GM19397 (cell line): ENCODE data around the gene FKBP1A.
"Not testable (repeated sequence)": the region's sequence is repeated elsewhere in the genome, so short reads cannot be mapped to it uniquely, and the experiment has no call there.

ENCODE experiments used
- ATAC-seq: cut with Tn5 transposase; IDR thresholded peaks from one replicate; pipeline ENCODE4 v1.9.1; 2021; ENCODE audit warnings: mild to moderate bottlenecking, moderate library complexity; ENCODE audit not compliant: unreplicated experiment

Gene FKBP1A

DNA sequence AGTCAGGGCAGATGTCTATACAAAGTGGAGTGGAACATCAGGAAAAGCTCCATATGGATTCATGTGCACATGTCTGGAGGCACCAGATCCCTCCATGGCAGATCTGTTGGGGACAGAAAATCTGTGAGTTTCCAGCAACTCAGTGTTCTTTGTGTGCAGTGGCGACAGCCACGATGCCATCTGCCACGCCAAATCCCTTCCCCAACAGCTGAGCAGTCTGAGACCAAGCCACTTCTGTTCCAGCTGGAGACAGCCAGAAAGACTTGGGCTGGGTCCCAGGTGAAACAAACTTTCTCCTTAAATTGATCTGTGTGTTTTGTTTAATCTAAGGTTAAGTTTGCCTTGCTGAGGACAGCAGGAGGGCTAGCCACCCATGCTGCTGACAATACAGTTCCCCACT is 22.9 kb downstream of the FKBP1A start:
- ATAC-seq: no peak

GRCh38 chr20:1368448-1369199 is 24.2 kb downstream of the FKBP1A start:
- no peak for ATAC-seq

DNA sequence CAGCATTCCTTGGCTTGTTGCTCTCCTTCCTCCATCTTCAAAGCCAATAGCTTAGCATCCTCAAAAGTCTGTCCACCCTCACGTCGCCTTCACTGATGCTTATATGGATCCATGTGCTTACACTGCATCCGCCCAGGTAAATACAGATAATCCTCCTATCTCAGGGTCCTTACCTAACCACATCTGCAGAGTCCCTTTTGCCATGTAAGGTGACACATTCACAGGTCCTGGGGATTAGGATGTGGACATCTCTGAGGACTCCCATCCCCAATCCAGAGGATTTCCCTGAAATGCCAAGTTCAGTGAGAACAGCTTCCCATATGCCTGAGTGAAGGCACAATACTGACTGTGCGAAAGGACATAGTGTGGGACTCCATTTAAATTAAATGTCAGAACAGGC is 25.4 kb downstream of the FKBP1A start:
- ATAC-seq: no peak

- ATAC-seq: no peak
Observed at GRCh38 chr20:1364106-1364505, 28.7 kb downstream of the FKBP1A start.

- ATAC-seq: no peak
Observed at GRCh38 chr20:1363522-1363921, 29.3 kb downstream of the FKBP1A start.

DNA sequence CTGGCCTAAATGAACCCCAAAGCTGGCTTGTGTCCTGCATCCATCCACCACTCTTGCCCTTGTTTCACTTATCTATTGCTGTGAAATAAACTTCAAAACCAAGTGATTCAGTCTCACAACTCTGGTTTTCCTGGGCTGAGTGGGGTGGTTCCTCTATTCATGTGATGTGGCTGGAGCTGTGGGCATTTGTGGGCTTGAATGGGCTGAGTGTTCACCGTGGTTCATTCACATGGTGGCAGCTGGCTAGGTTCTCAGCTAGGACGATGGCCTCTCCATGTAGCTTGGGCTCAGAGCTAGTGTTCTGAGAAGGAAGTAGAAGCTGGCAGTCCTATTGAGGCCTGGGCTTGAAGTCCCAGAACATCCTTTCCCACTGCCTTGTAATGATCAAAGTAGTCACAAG is 30.4 kb downstream of the FKBP1A start:
- ATAC-seq: no peak

DNA sequence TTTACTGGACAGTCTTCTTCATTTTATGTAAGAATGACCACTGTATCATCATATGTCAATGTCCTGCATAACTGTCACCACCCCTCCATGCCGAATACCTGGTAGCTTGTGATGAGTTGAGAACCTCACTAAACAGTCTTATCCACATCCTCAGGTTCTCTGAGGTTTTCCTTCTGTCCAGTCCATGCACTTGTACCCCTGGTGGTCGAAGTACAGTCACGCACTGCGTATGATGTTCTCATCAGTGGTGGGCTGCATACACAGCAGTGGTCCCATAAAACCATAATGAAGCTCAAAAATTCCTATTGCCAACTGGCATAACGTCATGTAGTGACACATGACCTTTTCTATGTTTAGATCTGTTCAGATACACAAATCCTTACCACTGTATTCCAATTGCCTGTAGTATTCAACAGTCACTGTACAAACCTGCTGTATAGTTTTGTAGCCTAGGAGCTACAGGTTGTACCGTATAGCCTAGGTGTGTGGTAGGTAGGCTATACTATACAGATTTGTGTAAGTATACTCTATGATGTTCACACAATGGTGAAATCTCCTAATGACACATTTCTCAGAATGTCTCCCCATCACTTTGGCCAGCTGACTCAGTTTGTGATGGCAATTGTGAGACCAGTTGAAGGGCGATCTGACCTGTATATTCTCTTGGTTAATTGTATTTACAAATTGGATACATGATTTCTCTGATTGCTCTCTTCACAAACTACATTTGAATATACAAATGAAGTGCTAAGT is 32.6 kb downstream of the FKBP1A start:
- ATAC-seq: no peak

GRCh38 chr20:1357921-1358671 is 34.8 kb downstream of the FKBP1A start:
- ATAC-seq: no peak

DNA sequence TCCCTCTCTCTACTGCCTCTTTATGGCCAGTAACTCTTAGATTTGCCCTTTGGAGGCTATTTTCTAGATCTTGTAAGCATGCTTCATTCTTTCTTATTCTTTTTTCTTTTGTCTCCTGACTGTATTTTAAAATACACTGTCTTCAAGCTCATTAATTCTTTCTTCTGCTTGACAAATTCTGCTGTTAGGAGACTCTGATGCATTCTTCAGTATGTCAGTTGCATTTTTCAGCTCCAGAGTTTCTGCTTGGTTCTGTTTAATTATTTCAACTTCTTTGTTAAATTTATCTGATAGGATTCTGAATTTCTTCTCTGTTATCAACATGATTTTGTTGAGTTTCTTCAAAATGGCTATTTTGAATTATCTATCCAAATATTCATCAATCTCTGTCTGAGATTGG is 38.9 kb downstream of the FKBP1A start:
- ATAC-seq: no peak

DNA sequence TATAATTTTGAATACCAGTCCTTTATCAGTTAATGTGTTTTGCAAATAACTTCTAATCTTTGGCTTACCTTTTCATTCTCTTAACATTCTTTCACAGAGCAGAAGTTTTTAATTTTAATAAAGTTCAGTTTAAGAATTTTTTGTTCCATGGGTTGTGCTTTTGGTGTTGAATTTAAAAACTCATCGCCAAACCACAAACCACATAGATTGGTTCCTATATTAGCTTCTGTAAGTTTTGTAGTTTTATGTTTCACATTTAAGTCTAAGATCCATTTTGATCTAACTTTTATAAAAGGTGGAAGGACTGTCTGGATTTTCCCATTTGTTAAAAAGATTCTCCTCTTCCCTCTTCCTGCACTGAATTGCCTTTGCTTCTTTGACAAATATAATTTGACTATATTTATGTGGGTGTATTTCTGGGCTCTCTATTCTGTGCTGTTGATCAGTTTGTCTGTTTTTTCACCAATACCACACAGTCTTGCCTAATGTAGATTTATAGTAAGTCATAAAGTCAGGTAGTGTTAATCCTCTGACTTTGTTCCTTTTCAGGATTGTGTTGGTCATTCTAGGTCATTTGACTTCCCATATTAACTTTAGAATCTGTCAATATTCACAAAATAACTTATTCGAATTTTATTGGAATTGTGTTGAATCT is 46.4 kb downstream of the FKBP1A start:
- no peak for ATAC-seq

DNA sequence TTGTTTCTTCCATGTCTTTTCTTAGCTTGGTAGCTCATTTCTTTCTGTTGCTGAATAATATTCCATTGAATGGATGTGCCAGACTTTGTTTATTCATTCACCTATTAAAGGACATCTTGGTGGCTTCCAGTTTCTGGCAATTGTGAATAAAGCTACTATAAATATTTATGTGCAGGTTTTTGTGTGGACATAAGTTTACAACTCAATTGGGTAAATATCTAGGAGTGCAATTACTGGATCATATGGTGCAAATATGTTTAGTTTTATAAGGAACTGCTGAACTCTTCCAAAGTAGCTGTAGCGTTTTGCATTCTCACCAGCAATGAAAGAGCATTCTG is 47.1 kb downstream of the FKBP1A start:
- ATAC-seq: no peak

DNA sequence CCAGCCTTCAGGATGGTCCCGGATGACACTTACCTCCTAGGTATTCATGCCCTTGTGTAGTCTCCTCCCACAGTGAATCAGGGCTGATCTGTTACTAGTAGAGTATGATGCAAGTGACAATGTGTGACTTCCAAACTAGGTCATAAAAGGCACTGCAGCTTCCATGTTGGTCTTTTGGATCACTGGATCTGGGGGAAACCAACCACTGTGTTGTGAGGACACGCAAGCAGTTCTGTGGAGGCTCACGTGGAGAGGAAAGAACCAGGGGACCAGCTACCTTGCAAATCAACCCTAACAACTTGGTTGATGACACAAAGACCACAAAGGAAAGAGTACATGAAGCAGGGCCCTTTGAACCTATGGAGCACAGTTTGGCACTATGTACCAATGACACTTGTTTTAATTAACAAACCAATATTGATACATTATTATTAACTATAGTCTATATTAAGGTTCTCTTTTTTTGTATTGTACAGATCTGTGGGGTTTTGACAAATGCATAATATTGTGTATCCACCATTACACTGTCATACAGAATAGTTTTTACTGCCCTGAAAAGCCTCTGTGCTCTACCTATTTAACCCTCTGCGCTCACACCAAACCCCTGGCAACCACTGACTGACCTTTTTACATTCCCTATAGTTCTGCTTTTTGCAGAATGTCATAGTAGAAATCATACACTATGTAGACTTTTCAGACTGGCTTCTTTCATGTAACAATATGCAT is 47.7 kb downstream of the FKBP1A start:
- ATAC-seq: no peak

DNA sequence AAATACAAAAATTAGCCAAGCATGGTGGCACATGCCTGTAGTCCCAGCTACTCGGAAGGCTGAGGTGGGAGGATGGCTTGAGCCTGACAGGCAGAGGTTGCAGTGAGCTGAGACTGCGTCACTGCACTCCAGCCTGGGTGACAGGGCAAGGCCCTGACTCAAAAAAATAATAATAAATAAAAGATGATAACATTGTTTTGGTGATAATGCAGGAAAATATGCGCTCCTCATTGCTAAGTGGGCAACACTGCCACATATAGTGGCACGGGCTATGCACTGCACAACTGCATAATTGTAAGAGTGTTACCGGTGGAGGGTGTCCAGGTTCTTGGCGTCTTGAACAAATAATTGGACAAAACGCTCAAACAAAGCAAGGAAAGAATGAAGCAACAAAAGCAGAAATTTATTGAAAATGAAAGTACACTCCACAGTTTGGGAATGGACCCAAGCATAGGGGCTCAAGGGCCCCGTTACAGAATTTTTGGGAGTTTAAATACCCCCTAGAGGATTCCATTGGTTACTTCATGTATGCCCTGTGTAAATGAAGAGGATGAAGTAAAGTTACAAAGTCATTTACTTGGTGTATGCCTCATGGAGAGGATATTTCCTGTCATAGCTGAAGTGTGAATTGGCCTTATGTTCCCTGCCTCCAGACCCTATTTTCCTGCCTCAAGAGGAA is 49.3 kb downstream of the FKBP1A start:
- not testable (repeated sequence) for ATAC-seq

- no peak for ATAC-seq
Observed at GRCh38 chr20:1341561-1342265, 51.1 kb downstream of the FKBP1A start.

GRCh38 chr20:1338801-1339200 is 54.1 kb downstream of the FKBP1A start:
- ATAC-seq: no peak

DNA sequence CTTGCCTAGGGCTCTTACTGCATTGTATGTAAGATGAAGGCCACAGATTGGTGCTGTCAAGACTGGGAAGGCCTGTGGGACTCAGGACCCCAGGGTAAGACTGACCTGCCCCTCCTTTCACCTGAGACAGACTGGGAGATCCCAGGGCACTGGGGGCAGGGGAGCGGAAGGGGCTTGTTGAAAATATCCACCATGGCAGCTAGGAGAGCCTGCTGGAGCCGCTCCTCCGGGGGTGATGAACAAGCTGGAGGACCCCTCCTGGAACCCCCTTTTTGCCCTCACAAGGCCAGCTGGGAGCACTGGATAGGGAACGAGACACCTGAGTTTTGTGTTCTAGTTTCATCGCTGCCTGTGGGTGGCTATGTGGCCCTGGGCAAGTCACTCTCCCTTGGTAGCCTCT is 54.8 kb downstream of the FKBP1A start:
- no peak for ATAC-seq

DNA sequence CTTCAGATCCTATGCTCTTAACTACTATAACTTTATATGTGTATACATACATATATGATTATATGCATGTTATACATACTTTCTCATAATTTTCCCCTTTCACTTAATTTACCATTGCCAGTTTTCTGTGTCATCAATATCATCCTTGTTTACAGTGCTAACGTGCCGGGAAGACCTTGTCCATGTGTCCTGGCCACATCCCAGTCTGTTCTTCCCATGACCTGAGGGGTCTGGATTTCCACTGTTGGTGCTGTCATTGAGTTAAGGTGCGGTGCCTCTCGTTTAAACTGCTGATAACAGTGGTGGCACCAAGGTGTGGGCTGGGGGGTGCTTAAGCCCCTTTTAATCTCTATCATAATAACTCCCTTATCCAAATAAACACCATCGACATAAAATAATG is 55.4 kb downstream of the FKBP1A start:
- no peak for ATAC-seq

GRCh38 chr20:1336699-1337367 is 56.0 kb downstream of the FKBP1A start:
- no peak for ATAC-seq
